Measurements from ENCODE around the gene ACTL7A.

ACTL7A gene

DNA sequence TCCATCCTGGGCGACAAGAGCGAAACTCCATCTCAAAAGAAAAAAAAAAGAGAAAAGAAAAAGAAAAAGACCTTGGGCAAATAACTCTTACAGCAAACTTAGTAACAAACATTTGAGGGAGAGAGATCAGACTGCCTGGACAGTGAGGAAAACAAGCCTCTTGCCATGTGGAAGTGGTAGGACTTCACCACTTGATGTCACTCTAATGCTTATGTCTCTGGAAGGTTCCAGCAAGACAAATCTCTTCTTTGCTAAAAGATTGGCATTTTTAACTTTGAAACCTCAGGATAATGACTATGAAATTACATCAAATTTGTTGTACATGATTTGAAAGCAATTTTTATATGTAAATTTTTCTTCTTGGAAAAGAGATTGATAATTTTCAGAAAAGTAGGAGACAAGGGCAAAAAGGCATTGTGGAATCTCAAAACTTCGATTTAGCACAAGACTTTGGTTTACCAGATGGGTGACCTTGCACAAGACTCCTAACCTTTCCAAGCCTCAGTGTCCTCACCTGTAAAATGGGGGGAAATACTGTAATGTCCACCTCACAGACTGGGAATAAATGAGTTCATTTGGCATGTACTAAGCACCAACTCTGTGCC is 11.7 kb upstream of the ACTL7A start:
- DNase-seq (ENCODE audit: low read depth), result no peak

DNA sequence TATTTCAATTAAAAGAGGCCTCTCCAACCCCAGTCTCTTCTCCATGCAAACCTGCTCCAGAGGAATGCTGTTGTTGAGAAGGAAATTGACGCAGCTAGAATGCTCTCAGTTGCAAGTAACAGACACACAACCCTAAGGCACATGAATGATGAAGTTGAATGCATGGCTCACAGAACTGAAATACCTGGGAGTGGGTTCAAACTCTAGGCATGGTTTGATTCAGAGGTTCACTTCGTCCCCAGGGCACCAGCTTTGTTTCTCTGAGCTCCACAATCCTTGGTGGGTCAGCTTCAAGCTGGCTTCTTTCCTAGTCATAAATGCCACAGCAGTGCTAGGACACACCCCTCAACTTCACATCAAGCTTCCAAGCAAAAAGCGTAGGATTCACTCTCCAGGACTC is 10.9 kb upstream of the ACTL7A start:
- DNase-seq (ENCODE audit: low read depth), result no peak

DNA sequence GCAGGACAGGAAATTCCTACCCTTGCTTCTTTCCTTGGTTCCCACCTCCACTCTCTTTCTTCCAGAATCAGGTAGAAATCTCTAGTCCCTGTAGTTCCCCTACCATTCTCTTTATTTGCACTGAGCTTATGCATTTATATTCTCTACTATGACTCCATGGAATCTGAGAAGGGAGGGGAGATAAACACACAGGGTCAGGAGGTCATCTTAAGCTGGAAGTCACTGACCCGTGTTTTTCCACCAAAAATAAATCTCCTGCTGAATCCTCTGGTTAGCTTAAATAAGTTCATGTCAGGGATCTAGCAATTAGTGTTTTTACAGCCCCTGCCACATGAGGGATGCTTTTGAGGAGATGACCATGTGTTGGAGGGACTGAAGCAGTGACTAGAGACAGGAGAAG is 10.0 kb upstream of the ACTL7A start:
- DNase-seq (ENCODE audit: low read depth), result no peak

DNA sequence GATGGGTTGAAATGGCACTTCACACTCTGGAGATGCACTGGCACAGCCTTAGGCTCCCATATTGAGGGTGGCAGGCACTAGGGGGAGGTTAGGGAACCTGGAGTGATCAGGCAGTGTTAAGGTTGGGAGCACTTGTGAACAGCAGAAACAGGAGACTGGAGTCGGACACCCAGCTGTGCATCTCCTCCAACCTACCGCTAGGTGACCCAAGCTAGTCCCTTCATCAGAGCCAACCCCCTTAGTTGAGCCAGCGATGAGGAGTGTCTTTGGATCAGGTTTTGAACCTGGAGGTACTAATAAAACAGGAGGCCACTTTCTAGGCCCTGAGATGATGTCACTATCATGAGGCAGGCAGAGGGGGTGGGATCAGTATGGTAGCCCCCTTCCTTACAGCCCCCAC is 8.0 kb upstream of the ACTL7A start:
- no peak for DNase-seq (ENCODE audit: low read depth)

DNA sequence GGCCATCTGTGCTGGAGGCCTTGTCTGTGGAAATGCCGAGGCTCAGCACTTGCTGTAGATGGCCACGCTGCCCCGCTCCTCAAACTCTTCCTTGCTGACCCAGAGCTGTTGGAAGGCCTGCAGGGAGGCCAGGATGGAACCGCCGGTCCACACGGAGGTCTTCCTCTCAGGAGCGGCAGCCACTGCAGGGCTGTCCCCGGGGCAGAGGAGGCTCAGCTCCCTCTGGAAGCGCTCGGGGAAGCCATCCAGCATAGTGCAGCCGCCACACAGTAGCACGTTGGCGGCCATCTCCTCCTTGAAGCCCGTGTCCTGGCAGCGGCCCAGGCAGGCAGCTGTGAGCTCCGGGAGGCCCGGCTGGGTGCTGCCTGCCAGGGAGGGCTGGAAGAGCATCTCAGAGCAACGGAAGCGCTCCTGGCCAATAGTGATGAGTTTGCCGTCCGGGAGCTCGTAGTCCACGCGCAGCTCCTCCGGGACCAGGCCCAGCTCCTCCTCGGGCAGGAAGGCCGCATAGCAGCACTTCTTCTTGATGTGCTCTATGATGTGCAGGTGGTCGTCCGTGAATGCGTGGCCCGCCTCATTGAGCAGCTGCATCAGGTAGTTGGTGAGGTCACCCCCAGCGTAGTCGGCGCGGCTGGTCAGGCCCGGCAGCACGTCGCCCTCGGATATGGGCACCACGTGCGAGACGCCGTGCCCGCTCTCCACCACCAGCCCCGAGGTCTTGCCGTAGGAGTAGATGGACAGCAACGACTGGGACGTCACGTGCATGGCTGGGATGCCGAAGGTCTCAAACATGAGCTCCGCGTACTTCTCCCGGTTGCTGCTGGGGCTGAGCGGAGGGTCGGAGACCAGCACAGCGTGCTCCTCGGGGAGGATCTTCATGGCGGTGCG is 7.2 kb upstream of the ACTL7A start:
- DNase-seq (ENCODE audit: low read depth), result no peak

DNA sequence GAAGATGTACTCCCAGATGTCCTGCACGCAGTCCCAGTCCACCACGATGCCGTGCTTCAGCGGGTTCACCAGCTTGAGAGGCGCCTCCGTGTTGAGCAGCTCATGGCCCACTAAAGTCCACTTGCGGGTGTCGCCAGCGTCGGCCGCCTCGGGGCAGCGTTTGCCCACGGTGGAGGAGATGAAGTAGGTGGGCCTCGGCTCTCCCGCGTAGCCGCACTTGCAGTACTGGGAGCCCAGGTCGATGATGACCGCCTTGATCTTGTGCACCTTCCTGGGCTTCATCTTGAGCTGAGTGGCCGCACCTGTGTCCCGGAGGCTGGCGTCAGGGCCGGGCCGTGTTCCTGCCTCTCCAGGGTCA is 6.6 kb upstream of the ACTL7A start:
- DNase-seq (ENCODE audit: low read depth), result no peak

DNA sequence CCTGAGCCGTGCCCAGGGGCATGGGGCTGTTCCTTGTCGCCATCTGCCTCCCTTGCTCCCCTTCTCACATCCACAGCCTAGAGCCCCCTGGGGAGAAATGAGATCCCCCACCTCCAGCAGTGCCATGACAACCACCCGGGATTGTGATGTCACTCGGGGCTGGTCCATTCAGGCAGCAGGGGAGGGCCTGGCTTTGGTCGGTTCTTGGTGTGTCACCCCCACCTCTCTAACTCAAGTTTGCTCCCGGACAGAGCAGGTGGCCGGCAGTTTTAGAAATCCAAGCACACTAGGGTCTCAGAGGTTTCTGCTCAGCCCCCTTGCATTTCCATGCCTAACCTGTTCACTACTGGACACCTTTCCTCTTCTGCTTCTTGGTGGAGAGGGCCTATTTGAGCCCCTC is 6.2 kb upstream of the ACTL7A start, which contains the start of gene ACTL7B:
Gene ACTL7B (minus strand): TSS at position 99 of the 400 bp plus-strand sequence. CDS start 56 bp downstream, at position 43.
- DNase-seq (ENCODE audit: low read depth), result no peak

DNA sequence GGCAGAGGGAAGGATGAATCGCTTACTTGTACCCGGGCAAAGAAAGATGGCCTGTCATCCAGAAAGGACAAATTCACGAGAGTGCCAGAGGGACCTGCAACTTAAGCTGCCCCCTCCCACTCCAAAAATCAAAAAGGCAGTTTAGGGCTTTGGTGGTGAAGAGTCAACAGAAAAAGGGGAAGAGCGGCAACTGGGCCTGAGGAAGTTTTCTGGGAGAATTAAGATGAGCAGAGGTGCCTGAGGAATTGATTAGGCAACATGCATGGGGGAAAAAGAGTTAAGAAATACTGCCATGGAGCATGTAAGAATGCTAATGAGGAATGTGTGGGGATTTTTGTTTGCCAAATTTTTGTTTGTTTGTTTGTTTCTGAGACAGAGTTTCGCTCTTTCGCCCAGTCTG is 4.5 kb upstream of the ACTL7A start:
- no peak for DNase-seq (ENCODE audit: low read depth)

DNA sequence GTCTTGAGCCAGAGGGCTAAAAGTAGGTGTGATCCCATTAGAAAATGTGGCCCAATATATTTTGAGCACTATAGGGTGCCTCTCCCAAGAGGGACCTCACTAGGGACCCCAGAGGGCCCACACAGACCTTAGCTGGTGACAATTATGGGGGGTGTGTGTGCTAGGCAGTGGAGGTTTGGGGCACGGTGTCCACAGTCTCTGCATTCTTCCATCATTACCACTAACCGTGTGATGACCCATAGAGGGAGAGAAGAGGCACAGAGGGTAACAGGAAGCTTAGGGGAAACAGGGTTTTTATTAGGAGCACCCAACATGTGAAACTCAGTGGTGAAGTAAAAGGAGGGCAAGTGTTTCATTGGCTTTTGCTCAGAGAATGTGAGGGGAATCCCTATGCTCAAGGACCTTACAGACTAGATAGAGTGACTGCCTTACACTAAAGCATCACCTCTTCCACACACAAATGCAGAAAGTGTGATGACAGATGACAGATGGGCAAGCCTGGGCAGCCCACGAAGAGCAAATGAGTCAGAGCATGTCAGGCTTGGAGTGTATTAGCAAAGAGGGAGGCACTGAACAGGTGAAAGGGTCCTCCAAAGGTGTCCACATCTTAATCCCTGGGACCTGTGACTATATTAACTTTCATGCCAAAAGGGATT is 2.5 kb upstream of the ACTL7A start:
- DNase-seq (ENCODE audit: low read depth), result no peak

DNA sequence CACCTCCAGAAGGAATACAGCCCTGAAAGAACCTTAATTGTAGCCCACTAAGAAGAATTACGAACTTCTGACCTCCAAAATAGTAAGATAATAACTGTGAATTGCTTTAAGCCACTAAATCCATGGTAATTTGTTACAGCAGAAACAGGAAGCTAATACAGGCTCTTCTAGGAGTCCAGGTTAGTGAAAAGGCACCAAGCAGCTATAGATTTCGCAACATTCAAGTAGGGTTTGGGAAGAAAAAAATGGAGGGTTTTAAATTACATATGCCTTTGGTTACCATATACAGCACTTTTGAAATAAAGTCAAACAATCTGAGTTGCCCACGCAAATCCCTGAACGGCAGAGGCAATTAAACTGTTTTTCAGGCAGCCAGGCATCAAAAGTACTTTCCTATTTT is 1.7 kb upstream of the ACTL7A start:
- no peak for DNase-seq (ENCODE audit: low read depth)

DNA sequence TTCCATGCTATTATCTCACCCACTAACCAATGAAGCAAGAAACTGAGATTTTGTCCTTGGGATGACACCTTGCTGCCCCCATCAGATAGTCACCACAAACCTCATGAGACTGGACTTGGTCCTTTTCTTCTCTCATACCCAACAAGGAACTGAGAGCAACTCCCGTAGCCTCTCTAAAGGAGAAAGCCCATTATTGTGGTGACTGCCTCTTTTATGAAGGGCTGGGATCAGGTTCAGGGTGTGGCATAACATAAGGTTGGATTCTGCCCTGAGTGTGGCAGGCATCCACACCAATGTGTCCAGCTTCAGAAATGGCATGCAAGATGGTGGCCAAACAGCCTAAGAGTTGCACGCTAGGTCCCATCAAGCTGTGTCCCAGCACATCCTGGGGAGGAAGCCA is 1.3 kb upstream of the ACTL7A start:
- no peak for DNase-seq (ENCODE audit: low read depth)

DNA sequence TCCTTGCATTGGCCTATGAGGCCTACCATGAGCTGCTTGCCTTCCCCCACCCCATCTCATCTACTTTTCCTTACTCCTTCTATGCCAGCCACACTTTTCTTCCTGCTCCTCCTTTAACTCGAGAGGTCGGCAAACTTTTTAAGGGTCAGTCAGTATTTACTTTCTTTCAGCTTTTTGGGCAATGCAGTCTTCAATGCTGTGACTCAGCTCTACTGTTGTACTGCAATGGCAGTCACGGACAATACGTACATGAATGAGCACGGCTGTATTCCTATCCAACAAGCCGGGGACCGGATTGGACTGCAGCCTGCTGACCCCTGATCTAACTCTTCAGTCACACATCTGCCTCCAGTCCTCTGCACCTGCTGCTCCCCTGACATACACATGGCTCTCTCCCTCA is 602 bp upstream of the ACTL7A start:
- DNase-seq (ENCODE audit: low read depth), result no peak

DNA sequence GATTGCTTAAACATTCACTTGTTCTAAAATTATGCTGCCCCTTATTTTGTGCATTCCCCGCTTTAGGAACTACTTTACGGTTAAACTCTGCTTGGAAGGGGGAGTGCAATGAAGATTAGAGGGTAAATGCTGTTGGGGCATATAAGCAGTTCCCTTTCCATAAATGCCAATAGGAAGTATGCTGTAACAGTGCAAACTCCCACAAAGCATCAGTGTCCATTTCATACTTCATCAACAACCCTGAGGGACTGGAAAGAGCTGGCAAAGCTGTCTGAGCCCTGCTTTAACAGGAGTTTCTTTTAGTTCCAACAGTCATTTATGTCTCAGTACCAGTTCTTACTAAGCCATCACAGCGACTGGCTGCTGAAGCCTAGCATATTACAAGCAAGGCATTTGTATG is 1.8 kb downstream of the ACTL7A start:
- DNase-seq (ENCODE audit: low read depth), result no peak

DNA sequence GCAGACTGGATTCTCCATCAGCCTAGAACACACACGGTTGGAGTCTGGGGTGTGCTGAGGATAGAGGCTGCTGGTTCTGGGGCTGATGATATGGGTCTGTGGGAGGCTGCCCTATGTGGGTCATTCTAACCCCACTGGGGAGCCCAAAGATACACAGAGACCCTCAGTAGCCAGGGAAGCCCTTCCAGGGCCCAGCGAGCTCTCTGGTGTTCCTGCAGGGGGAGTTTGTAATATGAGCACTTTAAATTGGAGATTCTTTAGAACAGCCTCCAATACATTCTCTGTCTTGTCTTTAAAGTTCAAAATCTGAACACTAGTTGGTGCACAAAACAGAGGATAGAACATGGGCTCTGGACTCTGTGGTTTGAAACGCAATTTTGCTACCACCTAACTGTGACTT is 2.4 kb downstream of the ACTL7A start:
- DNase-seq (ENCODE audit: low read depth), result no peak

DNA sequence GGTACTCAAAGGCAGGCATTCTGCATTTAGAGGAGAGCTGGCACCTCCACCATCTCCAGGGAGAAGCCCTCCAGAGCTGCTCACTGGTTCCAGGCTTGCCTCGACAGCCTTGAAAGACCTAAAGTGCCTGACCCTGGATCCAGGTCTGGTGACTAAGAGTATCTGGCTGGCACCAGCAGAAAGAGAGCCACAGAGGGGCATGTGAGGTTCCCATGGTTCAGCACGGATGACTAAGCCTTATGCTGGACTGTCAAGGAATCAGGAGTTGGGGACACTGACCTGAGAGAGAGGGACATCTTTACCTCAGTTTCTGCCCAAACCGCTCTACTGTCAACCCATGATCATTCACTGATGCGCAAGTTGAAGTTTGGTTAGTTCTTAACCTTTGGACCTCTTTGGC is 3.0 kb downstream of the ACTL7A start:
- no peak for DNase-seq (ENCODE audit: low read depth)

DNA sequence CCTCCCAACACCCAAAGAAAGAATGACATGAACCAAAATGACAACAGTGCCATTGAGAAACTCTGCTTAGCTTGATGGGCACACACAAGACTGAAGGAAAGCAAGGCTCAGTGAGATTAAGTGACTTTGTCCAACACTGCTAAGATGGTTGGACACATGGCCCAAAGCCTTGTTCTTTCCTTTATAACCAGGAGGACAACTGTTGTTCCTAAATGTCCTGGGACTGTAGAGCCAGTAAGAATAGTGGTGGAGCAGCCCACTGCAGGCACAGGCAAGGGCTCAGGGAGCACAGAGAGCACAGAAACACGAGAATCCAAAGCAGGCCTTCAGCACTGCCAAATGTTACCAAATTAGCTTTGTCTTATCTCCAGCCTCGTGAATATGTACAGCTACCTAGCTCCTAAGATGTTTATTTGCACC is 3.9 kb downstream of the ACTL7A start:
- no peak for DNase-seq (ENCODE audit: low read depth)

DNA sequence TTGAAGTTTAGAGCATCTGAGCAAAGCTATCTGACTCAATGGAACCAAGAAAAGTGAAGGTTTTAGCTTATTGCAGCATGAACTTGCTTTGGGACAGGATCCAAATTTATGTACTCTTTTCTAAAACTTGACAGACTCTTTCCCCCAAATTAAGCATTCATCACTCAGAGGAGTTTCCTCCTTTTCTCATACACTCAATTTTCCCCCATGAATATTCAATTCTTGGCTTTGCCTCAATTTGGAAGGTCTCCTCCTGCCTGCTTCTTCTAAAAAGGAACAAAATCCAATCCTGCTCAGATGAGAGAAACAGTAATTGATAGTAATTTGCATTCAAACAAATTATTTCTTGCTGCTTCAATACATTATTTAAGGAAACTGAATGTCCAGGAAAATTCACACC is 5.0 kb downstream of the ACTL7A start:
- no peak for DNase-seq (ENCODE audit: low read depth)

DNA sequence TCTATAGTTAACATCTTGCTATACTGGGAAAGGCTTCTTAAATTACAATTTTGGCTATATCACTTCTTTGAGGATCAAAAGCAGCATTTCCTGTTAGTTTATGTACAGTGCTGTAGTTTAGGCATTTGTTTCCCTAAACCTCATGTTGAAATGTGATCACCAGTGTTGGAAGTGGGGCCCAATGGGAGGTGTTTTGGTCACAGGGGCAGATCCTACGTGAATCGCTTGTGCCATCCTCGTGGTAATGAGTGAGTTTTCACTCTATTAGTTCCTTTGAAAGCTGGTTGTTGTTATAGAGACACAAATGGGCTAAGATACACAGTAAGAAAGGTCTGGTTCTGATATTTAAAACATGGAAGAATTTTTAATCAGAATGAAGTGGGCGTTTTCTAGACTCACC is 5.8 kb downstream of the ACTL7A start:
- DNase-seq (ENCODE audit: low read depth), result no peak

DNA sequence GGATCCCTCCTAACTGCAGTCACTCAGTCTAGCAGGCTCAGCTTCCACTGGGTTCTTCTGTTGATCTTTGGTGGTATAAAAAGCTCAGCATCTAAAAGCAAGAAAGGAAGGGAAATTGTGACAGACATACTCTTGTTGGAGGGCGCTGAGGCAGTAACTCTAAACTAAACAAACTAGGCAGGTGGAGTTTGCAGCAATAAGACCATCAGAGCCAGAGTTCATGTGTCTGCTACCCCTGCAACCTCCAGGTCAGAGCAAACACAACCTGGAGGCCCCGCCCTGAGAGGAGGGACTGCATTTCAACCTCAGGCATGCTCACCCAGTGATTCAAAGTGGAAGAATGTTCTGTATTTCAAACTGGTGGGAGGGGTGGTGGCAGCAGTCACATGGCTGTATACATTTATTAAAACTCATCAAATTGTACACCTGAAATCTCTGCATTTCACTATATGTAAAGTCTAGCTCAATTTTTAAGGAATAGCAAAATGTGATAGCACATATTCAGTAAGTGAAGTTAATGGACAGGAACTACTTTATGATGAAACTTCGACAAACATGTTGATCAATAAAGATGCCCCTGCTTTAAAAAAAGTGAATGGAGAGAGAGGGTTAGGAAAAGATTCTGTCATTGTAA is 7.1 kb downstream of the ACTL7A start:
- no peak for DNase-seq (ENCODE audit: low read depth)

DNA sequence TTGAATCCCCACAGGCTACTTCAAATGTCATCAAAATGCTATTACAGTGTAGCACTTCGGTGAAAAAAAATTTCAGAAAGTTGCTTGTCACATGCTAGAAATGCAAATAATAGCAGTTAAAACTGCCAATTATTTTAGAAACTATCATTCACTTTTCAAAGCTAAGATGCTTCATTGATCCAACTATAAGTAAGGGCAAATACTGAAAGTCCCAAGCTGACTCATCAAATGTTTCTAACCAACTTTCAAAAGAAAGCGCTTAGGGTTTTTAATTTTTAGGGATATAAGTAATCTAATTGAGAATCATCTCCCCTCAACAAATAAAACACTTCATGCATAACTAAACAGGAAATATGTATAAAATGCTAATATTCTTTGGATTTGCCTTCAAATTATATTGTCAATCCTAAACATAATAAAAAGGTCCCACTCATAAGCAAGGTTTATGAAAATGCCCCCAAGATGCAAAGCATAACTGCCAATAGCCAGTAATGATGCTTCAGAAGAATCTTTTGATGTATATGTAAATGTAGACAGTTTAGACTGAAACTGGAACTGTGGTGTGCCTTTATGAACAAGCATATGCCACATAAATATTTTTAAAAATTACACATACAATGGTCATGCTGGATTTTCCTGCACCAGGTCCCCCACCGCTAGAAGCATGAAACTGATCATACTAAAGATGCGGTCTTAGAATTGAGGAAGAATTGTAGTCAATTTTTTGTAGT is 12.2 kb downstream of the ACTL7A start:
- no peak for DNase-seq (ENCODE audit: low read depth)

DNA sequence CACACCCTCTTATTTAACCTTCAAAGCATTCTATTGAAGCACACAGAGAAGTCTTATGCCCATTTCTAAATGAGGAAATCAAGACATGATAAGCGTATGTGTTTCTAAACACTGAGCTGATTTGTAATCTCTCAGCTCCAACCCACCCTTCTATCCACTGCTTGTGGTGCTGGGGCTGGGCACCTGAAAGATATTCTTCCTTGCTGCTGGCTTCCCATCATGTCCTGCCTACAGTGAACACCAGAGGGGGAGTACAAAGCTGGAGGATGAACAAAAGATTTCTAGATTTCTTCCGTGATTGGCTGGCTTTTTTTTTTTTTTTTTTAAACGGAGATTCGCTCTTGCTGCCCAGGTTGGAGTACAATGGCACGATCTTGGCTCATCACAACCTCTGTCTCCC is 14.4 kb downstream of the ACTL7A start:
- DNase-seq (ENCODE audit: low read depth), result no peak

DNA sequence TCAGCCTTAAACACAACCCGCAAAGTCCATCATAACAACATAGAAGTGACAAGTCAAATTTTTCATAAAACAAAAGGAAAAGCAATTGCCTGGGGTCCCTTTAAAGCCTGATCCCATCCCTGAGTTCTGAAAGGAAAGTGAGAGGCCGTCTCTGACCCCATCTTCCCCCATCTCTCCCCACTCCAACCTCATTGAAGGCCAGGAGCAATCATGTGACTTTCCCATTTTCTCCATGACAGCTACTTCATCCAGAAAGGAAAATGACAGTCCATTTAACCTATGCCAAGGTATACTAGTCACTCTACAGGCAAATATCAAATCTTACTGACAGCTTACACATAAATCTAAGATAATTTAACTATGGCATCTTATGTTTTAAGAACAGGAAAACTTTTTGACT is 15.5 kb downstream of the ACTL7A start:
- no peak for DNase-seq (ENCODE audit: low read depth)
